GM18861 (cell line): Measurements from ENCODE around the gene SLFN12.
"Not testable (repeated sequence)": the region's sequence is repeated elsewhere in the genome, so short reads cannot be mapped to it uniquely, and the experiment has no call there.

Source experiments
- ATAC-seq: cut with Tn5 transposase; IDR thresholded peaks from one replicate; pipeline ENCODE4 v1.9.1; 2021; ENCODE audit not compliant: unreplicated experiment

Gene SLFN12

GRCh38 chr17:35432176-35433074 is at the start of gene SLFN12:
Gene SLFN12, minus strand, starts transcription at chr17:35432500. Its CDS starts 9,472 bp downstream, at chr17:35423028.
- ATAC-seq, result peak; percentile 82

GRCh38 chr17:35479271-35479670 is 47.0 kb upstream of the SLFN12 start:
- ATAC-seq, result no peak

DNA sequence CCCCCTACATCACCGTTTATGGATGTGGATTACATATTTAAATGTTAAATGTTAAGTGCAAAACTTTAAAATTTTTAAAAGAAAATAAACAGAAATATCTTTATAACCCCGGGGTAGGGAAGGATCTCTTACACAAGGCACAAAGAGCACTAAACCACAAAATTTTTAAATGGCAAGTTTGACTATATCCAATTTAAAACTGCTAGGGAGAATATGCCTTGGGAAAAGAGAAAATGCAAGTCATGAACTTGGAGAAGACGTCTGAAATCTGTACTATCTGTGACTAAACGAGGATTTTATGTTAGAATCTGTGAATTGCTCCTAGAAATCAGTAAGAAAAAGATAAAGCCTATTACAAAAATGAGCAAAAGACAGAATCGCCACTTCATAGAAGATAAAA is 44.9 kb upstream of the SLFN12 start:
- no peak for ATAC-seq

GRCh38 chr17:35476283-35476820 is 44.1 kb upstream of the SLFN12 start:
- ATAC-seq, result no peak

- ATAC-seq, result no peak
Observed at GRCh38 chr17:35468475-35468874, 36.2 kb upstream of the SLFN12 start.

DNA sequence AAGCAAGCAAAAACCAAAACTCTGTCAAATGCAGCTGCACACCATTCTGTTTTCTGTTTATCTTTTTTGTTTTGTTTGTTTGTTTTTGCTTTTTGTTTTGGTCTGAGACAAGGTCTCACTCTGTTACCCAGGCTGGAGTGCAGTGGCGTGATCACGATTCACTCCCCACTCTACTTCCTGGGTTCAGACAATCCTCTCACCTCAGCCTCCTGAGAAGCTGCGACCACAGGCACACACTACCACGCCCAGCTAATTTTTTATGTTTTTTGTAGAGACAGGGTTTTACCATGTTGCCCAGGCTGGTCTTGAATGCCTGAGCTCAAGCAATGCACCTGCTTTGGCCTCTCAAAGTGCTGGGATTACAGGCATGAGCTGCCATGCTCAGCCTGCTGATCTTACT is 35.5 kb upstream of the SLFN12 start:
- no peak for ATAC-seq

DNA sequence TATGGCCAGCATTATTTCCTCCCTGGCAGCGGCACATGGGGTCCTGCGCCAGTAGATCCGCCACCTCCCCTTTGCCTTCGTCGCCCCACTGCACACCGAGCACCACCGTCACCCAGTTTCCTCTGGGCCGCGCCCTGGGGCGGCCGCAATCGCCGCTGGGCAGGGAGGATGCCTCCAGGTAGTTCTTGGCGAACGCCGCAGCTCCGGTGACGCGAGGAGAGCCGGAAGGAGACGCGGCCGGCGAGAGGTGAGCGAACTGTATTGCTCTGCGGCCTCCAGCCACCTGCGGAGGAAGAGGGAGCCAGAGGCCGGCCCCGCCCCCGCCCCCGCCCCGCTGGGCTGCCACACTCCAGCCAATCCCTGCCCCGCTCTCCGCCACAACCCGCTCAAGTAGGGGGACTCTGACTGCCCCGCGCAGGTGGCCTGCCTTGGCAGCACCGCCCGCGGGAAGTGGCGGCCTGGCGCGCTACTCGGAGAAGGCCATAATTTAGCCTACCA is 28.1 kb upstream of the SLFN12 start:
- peak; percentile 79 for ATAC-seq

DNA sequence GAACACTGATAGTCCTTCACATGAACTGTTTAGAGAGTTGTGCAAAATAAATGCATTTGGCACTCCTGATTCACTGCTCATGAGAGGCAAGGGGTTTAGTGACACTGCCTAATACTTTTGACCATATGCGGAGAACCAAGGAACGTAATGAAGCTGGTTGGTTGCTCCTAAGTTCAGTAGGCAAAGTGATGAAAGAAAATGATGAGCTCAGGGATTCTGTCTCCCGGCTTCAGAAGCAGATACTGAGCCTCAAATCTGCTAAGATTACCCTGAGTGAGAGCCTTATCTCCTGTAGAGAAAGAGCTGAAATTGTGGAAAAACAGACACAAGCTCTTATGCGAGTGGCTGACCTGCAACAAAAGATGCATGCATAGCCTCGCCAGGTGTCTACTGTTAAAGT is 21.7 kb upstream of the SLFN12 start:
- ATAC-seq, result not testable (repeated sequence)

DNA sequence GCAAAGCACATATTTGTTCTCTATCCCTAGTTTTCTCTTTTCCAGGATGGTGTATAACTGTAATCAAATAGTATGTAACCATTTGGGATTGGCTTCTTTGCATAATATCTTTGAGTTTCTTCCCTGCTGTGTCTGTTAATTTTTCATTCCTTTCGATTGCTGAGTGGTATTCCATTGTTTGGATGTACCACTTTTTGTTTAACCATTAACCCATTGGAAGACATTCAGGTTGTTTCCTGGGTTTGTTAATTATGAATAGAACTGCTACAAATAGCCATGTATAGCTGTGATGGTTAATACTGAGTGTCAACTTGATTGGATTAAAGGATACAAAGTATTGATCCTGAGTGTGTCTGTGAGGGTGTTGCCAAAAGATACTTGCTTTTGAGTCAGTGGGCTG is 20.9 kb upstream of the SLFN12 start:
- ATAC-seq, result no peak

DNA sequence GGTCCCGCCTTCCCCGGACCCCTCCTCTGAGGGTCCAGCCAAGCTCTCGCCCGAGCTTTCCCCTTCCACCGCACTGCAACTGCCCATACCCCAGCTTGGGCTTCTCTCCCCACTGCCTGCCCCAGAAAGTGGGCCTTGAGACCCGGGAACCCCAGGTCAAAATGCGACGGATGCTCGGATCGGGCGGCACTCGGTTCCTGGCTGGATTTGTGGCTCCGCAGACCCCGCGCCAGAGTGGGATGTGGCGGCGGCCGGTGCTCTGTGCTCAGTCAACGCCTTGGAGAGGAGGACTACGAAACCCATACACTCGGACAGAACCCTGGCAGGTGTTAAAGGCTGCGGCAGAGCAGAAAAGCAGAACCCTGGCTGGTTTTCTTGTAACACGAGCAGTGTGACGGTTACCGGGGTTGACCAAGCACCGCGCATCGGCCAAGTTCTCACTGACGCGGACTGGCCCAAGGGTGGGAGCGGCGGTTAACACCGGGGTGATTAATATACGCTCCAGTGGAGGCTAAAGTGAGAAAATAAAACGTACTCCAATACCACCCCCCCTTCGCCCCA is 17.2 kb upstream of the SLFN12 start:
- ATAC-seq, result no peak

DNA sequence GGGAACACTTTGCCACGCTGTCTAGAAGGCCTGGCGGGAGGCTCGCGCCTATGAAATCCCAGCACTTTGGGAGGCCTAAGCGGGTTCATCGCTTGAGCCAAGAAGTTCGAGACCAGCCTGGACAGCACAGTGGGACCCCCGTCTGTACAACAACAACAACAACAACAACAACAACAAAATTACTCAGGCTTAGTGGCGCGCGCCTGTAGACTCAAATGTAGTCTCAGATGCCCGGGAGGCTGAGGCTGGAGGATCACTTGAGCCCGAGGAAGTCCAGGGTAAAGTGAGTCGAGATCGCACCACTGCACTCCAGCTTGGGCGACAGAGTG is 16.6 kb upstream of the SLFN12 start:
- ATAC-seq, result no peak

DNA sequence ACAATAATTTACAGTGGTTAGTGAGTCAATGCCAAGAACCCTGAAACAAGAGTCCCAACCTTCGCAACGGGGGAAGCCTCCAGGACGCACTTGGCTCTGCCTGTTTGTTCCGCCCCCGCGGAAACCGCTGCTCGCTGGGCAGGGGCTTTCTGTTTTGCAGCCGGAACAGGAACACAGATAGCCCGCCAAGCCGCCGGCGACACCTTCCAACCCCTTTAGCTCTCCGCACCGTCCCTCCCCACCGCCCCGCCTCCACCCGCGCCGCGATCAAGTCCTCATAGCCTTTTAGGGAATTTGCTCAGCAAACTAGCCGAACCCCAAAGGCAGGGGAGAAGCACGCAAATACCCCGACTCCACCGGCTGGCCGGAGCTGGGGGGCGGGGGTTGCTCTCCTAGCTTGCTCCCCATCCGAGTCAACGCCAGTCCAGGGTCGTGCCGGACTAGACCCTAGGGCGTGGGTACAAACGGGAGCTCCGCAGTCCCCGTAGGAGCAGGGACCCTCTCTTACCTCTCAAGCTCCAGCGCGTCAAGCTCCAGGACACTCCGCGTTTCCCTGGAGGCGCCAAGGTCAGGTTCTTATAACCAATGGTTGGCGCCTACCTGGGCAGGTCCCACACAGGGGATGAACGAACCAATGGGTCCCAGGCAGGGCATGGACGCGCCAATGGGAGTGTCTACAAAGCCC is 16.1 kb upstream of the SLFN12 start, which contains the start of gene SLFN13:
Gene SLFN13 (minus strand): TSS at position 553 of the 685 bp plus-strand sequence. CDS start 3,086 bp downstream, outside the sequence.
- ATAC-seq, result peak; percentile 63

DNA sequence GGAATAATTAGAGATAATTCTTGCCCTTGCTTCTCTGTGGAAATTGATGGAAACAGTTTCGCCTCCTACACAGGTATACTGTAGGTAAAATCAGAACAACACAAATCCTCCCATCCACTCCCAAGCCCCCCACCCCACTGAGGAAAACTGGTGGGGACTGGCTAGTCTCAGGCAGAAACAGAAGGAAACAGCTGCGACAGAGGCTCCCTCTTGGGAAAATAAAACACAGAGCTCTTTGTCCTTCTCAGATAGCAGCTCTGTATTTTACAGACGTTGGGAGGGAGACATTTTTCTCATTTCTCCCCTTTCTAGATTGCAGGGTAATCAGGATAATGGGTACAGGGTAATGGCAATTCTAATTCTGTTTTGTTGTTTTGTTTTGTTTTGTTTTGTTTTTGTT is 15.2 kb upstream of the SLFN12 start:
- ATAC-seq, result no peak

DNA sequence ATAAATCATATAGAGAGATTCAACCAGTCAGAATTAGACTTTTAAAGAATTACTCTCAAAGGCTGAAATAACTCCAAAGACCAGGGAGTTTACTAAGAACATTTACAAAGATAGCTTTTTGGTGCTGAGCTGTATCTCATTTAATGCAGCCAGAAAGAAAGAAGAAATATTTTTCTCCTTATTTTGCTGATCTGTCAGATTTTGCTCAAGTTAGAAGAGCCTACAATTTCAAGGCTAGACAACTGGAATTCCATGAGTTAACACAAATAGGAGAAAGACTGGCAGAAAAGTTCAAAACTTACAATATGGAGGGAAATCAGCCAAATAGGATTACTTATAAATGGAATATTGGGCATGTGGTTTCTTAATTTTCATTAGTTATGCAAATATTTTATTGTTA is 6.1 kb upstream of the SLFN12 start:
- no peak for ATAC-seq

DNA sequence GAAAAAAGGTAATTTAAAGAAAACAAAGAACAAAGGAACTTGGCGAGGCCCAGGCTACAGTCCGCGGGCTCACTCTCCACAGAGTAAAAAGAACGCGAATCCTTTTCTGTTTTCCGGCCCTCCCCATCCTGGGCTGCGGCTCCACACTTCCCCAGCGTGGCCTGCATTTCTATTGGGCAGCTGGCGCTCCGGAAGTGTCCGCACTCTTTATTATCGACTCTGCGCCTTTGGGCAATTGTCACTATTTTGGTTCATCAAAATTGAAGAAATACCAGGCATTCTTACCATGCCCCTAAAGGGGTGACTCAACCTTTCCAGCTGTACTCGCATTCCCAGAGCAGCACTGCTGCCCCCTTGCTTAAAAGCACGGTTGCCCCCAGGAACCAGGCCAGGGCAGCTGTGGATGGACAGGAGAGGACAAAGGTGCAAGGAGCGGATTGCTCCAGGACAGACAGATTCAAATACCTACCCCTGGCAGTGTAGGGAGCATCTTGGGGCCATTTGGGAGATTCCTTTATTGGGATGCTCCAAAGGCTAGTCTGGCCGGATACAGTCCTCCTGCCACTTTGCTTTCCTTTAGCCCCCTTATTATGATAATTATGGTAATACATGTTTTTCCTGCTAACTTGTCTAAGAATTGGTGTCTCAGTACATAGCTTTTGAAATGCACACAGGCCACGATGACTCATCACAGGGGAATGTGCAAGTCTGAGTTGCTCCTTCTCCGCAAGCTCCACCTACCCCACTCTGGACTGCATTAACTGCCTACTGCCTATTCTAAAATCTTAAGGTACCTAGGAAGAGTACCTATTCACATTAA is 985 bp upstream of the SLFN12 start:
- ATAC-seq, result no peak

GRCh38 chr17:35429702-35430101 is 2.6 kb downstream of the SLFN12 start:
- ATAC-seq, result no peak

DNA sequence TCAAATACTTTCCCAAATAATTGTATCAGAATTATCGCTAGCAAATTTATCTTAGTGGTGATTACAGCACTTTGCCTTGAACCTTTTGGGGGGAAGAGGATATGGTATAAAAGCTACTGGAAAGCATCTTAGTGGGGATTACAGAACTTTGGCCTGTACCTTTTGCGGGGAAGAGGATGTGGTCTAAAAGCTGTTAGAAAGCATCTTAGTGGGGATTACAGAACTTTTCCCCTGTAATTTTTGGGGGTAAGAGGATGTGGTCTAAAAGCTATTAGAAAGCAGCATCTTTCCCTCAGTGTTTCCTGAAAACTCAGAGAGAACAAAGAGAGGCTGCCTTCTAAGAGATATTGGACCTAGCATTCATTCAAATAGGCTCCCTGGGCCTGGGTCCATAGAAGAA is 4.1 kb downstream of the SLFN12 start:
- no peak for ATAC-seq

- ATAC-seq, result no peak
Observed at GRCh38 chr17:35423761-35424160, 8.5 kb downstream of the SLFN12 start.

GRCh38 chr17:35421069-35421468 is 11.2 kb downstream of the SLFN12 start:
- not testable (repeated sequence) for ATAC-seq

DNA sequence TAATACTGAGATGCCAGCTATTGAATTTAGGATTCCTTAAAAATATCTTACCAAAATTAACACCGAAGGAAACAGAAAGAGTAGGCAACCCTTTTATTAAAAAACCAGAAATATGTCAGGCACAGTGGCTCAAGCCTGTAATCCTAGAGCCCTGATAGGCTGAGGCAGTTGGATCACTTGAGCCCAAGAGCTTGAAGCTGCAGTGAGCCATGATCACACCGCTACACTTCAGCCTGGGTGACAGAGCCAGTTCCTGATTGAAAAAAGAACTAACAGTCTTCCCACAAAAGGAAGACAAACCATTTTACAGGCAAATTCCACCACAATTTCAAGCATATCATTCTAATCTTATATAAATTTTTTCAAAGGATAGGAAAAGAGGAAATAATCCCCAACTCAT is 15.6 kb downstream of the SLFN12 start:
- ATAC-seq, result no peak

- ATAC-seq, result not testable (repeated sequence)
Observed at GRCh38 chr17:35414707-35415106, 17.6 kb downstream of the SLFN12 start.
